ENCODE measurements around the gene ENPP7.
"Not testable (repeated sequence)": the region's sequence is repeated elsewhere in the genome, so short reads cannot be mapped to it uniquely, and the experiment has no call there.

Gene ENPP7

DNA sequence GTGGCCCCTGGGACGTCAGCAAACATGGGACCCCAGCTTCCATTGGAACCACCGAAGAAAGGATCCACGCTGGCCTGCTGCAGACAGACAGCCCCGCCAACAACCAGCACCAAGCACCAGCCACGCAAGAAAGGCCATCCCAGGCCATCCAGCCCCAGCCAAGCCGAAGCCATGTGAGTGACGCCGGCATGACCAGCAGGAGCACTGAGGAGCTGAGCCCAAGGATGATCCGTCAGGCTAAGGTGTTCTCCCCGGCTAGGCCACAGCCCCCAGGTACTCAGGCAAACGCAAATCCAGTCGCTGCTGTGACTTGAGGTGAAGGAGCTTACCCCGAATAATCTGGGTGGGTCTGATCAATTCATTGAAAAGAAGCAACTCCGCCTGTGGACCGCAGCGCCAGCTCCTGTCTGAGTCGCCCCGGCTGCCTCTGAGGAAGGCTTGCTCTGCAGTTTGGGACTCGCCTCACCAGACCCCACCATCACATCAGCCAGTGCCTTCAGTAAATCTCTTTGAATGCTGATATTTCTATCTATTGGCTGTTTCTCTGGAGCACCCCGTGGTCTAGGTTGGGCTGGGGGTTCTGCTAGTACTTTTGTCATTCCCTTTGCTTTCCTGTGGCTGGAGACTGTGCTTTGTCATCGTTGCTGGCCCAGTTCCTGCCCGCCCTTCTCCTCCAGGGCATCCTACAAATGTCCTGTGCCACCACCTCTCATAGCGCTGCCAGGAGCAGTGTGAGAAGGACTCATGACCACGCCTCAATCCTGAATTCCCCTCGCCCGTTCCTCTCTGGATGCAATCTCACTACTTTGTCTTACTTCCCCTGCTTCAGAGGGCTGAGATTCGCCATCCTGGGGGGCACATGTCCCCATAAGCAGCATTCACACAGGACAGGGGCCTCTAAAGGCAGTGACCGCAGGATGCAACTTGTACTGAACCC, 39.1 kb downstream of the ENPP7 start:
- Histone ChIP-seq H3K27me3 (peaks cover 0 to 65% of the 10 kb centered on the region in 2 donors), H3K27ac (no peak overlapping the region), H3K36me3 (no peaks in the 10 kb centered on the region), H3K4me3 (no peak overlapping the region), H3K9me3 (no peaks in the 10 kb centered on the region), H3K4me1 (no peaks in the 10 kb centered on the region)
- DNase-seq, result no peak
- TF ChIP-seq, protein P1, sequence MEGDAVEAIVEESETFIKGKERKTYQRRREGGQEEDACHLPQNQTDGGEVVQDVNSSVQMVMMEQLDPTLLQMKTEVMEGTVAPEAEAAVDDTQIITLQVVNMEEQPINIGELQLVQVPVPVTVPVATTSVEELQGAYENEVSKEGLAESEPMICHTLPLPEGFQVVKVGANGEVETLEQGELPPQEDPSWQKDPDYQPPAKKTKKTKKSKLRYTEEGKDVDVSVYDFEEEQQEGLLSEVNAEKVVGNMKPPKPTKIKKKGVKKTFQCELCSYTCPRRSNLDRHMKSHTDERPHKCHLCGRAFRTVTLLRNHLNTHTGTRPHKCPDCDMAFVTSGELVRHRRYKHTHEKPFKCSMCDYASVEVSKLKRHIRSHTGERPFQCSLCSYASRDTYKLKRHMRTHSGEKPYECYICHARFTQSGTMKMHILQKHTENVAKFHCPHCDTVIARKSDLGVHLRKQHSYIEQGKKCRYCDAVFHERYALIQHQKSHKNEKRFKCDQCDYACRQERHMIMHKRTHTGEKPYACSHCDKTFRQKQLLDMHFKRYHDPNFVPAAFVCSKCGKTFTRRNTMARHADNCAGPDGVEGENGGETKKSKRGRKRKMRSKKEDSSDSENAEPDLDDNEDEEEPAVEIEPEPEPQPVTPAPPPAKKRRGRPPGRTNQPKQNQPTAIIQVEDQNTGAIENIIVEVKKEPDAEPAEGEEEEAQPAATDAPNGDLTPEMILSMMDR (IDR thresholded peaks at IDR 0.05), result no peak
- intact Hi-C loops (cut with DNase I; ENCODE audit: low total_unique reads), result no loop called here

DNA sequence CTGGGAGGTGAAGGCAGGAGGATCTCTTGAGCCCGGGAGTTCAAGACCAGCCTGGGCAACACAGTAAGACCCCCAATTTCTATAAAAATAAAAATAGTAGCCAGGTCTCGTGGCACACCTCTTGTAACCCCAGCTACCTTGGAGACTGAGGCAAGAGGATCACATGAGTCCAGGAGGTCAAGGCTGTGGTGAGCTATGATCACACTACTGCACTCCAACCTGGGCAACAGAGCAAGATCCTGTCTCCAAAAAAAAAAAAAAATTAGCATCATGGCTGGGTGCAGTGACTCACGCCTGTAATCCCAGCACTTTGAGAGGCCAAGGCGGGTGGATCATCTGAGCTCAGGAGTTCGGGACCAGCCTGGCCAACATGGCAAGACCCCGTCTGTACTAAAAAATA, 40.5 kb downstream of the ENPP7 start:
- H3K4me1 ChIP-seq, result no peaks in the 10 kb centered on the region
- no peak overlapping the region for H3K27ac ChIP-seq
- TF ChIP-seq, protein P1 (IDR thresholded peaks at IDR 0.05), result no peak
- DNase-seq, result no peak
- no peaks in the 10 kb centered on the region for H3K36me3 ChIP-seq
- H3K27me3 ChIP-seq, result peaks cover 0 to 69% of the 10 kb centered on the region in 2 donors
- no peak overlapping the region for H3K4me3 ChIP-seq
- no peaks in the 10 kb centered on the region for H3K9me3 ChIP-seq
- intact Hi-C loops (cut with DNase I; ENCODE audit: low total_unique reads), result no loop called here

DNA sequence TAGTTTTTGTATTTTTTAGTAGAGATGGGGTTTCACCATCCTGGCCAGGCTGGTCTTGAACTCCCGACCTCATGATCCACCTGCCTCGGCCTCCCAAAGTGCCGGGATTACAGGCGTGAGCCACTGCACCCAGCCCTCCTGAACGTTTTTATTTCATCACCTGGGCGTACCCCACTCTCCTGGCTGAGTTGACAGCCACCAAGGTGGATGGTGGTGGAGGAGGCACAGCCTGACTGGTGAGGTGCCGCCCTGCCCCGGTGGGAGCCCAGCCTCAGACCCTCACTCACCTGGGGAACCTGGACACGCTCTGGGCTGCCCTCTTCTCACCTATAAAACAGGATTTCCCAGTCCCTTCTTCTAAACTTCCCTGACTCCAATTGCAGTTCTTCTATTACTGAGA, 42.0 kb downstream of the ENPP7 start:
- H3K36me3 ChIP-seq; H3K4me1 ChIP-seq; DNase-seq; H3K27ac ChIP-seq; intact Hi-C loops (cut with DNase I; ENCODE audit: low total_unique reads); H3K4me3 ChIP-seq; H3K9me3 ChIP-seq: not testable (repeated sequence)
- peaks cover 0 to 78% of the 10 kb centered on the region in 2 donors for H3K27me3 ChIP-seq

DNA sequence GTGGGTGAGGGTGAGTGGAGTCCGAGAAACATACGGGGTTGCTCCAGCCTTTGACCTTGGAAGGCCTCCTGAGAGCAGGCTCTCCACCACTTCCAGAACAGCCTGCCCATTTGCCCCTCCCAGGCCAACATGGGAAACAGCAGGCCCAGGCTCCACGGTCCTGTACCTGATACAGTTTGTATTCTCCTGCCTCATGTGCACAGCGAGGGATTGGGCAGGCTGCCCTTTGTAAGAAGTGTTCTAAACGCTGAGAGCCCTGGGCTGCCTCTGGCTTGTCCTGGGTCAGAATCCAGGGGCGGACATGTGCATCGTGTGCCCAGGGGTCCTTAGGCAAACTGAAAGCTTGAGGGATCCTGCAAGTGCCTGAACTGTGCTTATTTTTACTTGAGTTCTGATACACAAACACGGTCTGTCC, 43.8 kb downstream of the ENPP7 start:
- H3K4me3 ChIP-seq, result no peak overlapping the region
- no peak for DNase-seq
- TF ChIP-seq, protein P1 (IDR thresholded peaks at IDR 0.05), result no peak
- no peaks in the 10 kb centered on the region for H3K9me3 ChIP-seq
- H3K36me3 ChIP-seq, result no peaks in the 10 kb centered on the region
- peaks cover 6 to 91% of the 10 kb centered on the region in 2 donors for H3K27me3 ChIP-seq
- H3K27ac ChIP-seq, result no peak overlapping the region
- intact Hi-C loops (cut with DNase I; ENCODE audit: low total_unique reads), result no loop called here
- peaks cover 0 to 17% (median 14%) of the 10 kb centered on the region in 4 donors for H3K4me1 ChIP-seq

DNA sequence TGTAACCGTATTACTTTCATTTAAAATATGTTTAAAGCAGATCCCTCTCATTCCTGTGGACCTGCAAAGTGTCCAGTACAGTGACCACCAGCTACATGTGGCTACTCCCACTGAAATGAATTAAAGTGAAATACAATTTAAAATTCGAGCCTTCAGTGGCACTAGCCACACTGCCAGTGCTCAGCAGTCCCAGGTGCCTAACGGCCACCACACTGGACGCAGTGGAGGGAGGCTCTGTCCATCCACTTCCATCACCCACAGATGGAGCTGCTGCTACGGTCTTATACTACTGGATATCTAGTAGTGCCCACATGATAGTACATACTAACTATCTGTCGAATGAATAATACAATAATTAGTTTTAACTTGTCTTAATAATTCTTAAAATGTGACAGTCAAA, 44.9 kb downstream of the ENPP7 start:
- TF ChIP-seq, protein P1 (IDR thresholded peaks at IDR 0.05), result no peak
- H3K27ac ChIP-seq, result no peak overlapping the region
- DNase-seq, result no peak
- peaks cover 0 to 17% (median 14%) of the 10 kb centered on the region in 4 donors for H3K4me1 ChIP-seq
- peaks cover 6 to 93% of the 10 kb centered on the region in 2 donors for H3K27me3 ChIP-seq
- H3K36me3 ChIP-seq, result no peaks in the 10 kb centered on the region
- no peak overlapping the region for H3K4me3 ChIP-seq
- H3K9me3 ChIP-seq, result no peaks in the 10 kb centered on the region
- intact Hi-C loops (cut with DNase I; ENCODE audit: low total_unique reads), result no loop called here

DNA sequence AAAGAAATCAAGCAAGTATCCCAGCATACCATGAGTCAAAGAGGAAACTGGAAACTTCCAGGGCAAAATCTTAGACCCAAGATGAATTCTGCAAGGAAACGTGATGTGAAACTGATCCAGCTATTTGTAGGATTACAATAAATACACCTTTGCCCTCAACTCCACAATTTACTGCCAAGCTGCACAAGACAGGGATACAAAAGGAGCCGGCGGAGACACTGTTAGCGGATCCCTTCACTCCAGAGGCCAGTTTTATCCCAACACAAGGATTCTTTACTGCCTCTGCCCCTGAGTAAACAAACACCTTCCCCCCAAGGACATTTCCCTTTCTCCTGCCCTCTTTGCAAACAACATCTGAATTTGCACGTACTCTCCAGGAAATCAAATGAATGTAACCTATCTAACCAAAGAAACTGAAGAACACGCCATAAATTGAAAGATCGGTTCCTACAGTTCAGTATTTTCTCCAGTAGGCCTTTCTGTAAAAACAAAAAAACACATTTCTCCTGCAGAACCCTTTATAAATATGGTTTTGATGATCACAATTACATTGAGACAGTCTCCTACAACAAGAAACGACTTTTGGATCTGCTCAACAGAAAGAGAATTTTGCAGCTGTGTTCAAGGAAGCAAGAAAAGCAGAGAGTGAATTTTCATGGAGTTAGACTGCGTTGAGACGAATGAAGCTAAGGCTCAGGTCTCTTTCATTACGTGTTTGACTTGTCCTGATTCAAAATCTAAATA, 45.8 kb downstream of the ENPP7 start:
- no peak for DNase-seq
- Histone ChIP-seq H3K36me3 (no peaks in the 10 kb centered on the region), H3K9me3 (no peaks in the 10 kb centered on the region), H3K27ac (no peak overlapping the region), H3K27me3 (peaks cover 6 to 96% of the 10 kb centered on the region in 2 donors), H3K4me3 (no peak overlapping the region), H3K4me1 (peaks cover 0 to 17% (median 14%) of the 10 kb centered on the region in 4 donors)
- TF ChIP-seq, protein P1 (IDR thresholded peaks at IDR 0.05), result no peak
- intact Hi-C loops (cut with DNase I; ENCODE audit: low total_unique reads), result no loop called here
